HCT116 (cell line): ENCODE results near the gene TLE4.

Experiments
- CTCF ChIP-seq, 3 experiments: fragments of 200-600 bp in 1 of 3; sonication (generic) in 1 of 3; IDR thresholded peaks in 2 of 3; conservative IDR thresholded peaks in 1 of 3; 2 replicates each; pipeline ENCODE4 v1.5.1; 2012 to 2017; ENCODE audit warnings: low read depth in 2 of 3, low read length in 2 of 3, antibody characterized with exemption in 1 of 3, borderline replicate concordance in 1 of 3, control low read depth in 1 of 3, mild to moderate bottlenecking in 1 of 3, mixed read lengths in 1 of 3, mixed run types in 1 of 3, moderate library complexity in 1 of 3; ENCODE audit not compliant: insufficient read depth in 1 of 3
- MAX ChIP-seq: IDR thresholded peaks from 2 replicates; pipeline ENCODE4 v1.6.1; 2012
- RAD21 ChIP-seq: IDR thresholded peaks from 2 replicates; pipeline ENCODE4 v1.6.1; 2012; ENCODE audit warnings: low read depth, mild to moderate bottlenecking
- SP1 ChIP-seq: IDR thresholded peaks from 2 replicates; pipeline ENCODE4 v1.6.1; 2012; ENCODE audit warnings: low read depth
- ZFX ChIP-seq: fragments of 450-650 bp; IDR thresholded peaks from 2 replicates; pipeline ENCODE4 v1.6.1; 2017

GRCh38 chr9:79551586-79551985 lies 20.2 kb upstream of the TLE4 start:
- no peak for TF ChIP-seq CTCF (IDR thresholded peaks at IDR 0.05 in 2 of 3, conservative IDR thresholded peaks at IDR 0.05 in 1 of 3; ENCODE audit: borderline replicate concordance in 1 of 3, insufficient read depth in 1 of 3, low read depth in 2 of 3, low read length in 2 of 3)
- no peak for TF ChIP-seq ZFX
- TF ChIP-seq RAD21: no peak
- no peak for TF ChIP-seq SP1
- no peak for TF ChIP-seq MAX
